Lower leg skin (tissue), 4 donors: ENCODE results near the gene COL18A1. TPM values are rescaled to one million over a fixed set of nuclear protein-coding genes. Genes with fewer than 3 reads are reported as not detected.

Experiments used
- DNase-seq, 2 donors: peaks; one replicate each; pipeline ENCODE4 v3.0.0-alpha.2; 2019; ENCODE audit warnings: low spot score in 2 of 2
- H3K4me3 ChIP-seq: fragments of 200-600 bp; sonication (generic); 2 replicates; pipeline ENCODE4 v1.5.1; 2017; ENCODE audit warnings: mild to moderate bottlenecking, low read depth; ENCODE audit not compliant: poor library complexity, severe bottlenecking
- POLR2A ChIP-seq, 2 donors: fragments of 450-650 bp; IDR thresholded peaks; one replicate each; pipeline ENCODE4 v1.6.1; 2016 to 2017; ENCODE audit warnings: antibody characterized with exemption in 2 of 2, mild to moderate bottlenecking in 1 of 2, moderate library complexity in 1 of 2
- WGBS, 2 donors: methylation state at CpG; one replicate each; pipeline ENCODE4 v1.1.5; 2018; 5-methylcytosine and 5-hydroxymethylcytosine counted together
- intact Hi-C: fragments of 100-400 bp; cut with DNase I; formaldehyde crosslinking; loops from one replicate; pipeline ENCODE4 v1.15.0; 2023; ENCODE audit warnings: low total_unique reads
- total RNA-seq, 4 donors: library from RNA; depleted of rRNA; stranded (reverse); fragments of >200 nt; gene quantifications; one replicate each; pipeline ENCODE4 v1.1.0, GENCODE V29; 2016
- TF ChIP-seq, protein P1 (sequence below), 3 donors: fragments of 450-650 bp; IDR thresholded peaks; one replicate each; pipeline ENCODE4 v1.5.1; 2016; ENCODE audit warnings: antibody characterized with exemption in 3 of 3, mild to moderate bottlenecking in 3 of 3, moderate library complexity in 2 of 3

Gene COL18A1
- total RNA-seq, 4 donors from 2014 or later: 63.3 to 126 (median 85.9) TPM

DNA sequence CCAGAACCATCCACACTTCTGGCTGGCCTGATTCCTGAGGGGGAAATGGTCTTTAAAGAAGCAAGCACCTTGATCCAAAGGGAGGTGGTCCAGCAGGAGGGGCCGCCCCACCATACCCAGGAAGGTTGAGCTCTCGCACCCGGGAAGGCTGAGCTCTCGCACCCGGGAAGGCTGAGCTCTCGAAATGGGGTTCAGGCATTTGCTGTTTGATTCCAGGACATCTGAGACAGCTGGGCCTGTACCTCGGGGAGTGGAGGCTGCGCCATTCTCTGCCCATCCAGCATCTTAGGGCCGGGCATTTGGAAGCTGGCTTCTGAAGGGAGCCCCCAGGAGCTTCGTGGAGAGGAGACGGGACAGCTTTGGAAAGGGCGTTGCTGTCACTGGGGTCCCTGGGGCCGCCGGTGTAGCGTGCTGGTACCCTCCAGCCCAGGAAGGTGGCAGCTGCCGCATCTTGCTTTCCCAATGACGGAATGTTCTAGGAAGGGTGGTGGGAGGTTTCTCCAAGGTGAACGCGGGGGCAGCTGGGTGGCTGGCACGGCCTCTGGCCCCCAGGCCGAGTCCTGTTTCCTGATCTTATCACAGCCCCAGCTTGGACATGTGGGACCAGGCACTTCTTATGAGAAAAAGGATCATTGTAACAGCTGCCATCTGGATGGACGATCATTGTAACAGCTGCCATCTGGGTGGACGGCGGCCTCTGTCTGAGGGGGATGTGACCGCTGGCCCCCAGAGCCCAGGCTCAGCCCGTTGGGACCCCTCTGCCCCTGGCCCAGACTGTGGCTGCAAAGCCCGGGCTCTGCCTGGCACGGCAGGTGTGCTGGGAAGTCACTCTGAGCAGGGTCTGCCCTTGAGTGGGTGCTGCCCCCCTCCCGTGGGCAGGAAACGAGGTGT is 61.6 kb downstream of the COL18A1 start:
- H3K4me3 ChIP-seq: no peak overlapping the region
- DNase-seq: no peak
- intact Hi-C loops: no loop called here
- WGBS, 2 donors: 83 to 88% methylated on average over 21 to 30 of the region's 30 CpGs
- no peak for TF ChIP-seq POLR2A (IDR thresholded peaks at IDR 0.05)
- TF ChIP-seq, protein P1, sequence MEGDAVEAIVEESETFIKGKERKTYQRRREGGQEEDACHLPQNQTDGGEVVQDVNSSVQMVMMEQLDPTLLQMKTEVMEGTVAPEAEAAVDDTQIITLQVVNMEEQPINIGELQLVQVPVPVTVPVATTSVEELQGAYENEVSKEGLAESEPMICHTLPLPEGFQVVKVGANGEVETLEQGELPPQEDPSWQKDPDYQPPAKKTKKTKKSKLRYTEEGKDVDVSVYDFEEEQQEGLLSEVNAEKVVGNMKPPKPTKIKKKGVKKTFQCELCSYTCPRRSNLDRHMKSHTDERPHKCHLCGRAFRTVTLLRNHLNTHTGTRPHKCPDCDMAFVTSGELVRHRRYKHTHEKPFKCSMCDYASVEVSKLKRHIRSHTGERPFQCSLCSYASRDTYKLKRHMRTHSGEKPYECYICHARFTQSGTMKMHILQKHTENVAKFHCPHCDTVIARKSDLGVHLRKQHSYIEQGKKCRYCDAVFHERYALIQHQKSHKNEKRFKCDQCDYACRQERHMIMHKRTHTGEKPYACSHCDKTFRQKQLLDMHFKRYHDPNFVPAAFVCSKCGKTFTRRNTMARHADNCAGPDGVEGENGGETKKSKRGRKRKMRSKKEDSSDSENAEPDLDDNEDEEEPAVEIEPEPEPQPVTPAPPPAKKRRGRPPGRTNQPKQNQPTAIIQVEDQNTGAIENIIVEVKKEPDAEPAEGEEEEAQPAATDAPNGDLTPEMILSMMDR (IDR thresholded peaks at IDR 0.05): no peak

DNA sequence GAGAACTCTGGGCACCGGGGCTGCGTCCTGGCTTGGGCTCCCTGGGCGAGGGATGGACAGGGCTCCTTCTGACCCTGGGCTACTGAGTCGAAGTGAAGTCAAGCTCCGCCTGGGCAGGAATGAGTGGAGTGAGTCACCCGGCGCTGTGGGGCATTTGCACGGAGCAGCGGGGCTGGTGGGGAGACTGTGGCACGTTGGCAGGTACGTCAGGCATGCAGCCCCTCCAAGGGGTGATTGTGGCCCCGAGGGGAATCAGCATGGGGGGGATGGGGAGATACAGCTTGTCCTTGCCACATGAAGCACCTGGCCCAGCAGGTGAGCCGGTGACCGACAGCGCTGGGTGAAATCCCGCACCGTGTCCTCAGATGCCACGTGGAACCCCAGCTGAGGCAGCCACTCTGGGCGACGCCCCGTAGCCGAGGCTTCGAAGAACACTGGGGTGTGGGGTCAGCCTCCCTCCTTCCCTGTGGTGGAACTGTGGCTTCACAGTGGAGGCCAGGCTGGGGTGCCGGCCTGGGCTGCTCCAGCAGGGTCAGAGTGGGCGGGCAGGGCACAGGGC is 62.3 kb downstream of the COL18A1 start:
- WGBS, 2 donors: 61 to 78% methylated on average over 23 to 25 of the region's 25 CpGs
- intact Hi-C loops: no loop called here
- TF ChIP-seq POLR2A (IDR thresholded peaks at IDR 0.05): no peak
- TF ChIP-seq, protein P1 (IDR thresholded peaks at IDR 0.05): no peak
- DNase-seq: no peak
- no peak overlapping the region for H3K4me3 ChIP-seq

DNA sequence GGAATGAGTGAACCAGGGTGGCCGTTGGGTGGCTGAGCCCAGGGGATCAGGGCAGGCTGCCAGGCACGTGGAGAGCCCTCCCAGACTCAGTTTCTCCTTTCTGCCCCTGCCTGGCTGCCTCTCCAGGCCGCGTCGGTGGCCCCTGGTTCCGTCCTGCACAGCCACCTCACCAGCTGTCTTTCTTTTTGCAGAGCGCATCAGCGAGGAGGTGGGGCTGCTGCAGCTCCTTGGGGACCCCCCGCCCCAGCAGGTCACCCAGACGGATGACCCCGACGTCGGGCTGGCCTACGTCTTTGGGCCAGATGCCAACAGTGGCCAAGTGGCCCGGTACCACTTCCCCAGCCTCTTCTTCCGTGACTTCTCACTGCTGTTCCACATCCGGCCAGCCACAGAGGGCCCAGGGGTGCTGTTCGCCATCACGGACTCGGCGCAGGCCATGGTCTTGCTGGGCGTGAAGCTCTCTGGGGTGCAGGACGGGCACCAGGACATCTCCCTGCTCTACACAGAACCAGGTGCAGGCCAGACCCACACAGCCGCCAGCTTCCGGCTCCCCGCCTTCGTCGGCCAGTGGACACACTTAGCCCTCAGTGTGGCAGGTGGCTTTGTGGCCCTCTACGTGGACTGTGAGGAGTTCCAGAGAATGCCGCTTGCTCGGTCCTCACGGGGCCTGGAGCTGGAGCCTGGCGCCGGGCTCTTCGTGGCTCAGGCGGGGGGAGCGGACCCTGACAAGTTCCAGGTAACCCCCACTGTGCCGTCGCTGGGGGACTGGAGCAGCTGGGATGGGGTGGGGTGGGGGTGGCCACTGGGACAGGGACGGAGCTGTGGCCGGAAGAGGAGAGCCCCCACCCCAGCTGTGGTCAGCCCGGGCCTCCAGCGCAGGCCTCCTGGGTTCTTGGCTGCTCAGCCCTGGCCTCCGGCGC is 63.3 kb downstream of the COL18A1 start:
- no peak for DNase-seq
- no peak overlapping the region for H3K4me3 ChIP-seq
- intact Hi-C loops: no loop called here
- TF ChIP-seq, protein P1 (IDR thresholded peaks at IDR 0.05): no peak
- no peak for TF ChIP-seq POLR2A (IDR thresholded peaks at IDR 0.05)
- WGBS, 2 donors: 88 to 89% methylated on average over 32 to 33 of the region's 45 CpGs

DNA sequence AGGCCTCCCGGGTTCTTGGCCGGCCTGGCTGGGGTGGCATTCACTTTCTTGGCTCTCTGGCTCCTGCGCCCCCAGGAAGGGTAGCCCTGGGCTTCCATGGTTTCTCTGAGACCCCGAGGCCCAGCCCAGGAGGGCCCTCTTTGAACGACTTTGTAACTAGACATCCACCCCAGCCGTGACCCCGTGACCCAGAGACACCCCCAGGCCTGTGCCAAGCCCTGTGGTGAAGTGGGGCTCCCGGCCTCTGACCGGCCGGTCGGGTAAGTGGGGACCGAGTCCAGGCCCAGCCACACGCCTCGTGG is 64.0 kb downstream of the COL18A1 start:
- no peak overlapping the region for H3K4me3 ChIP-seq
- TF ChIP-seq POLR2A (IDR thresholded peaks at IDR 0.05): no peak
- TF ChIP-seq, protein P1 (IDR thresholded peaks at IDR 0.05): no peak
- intact Hi-C loops: no loop called here
- DNase-seq: no peak
- 95 to 96% methylated on average over 11 to 14 of the region's 14 CpGs for WGBS, 2 donors

DNA sequence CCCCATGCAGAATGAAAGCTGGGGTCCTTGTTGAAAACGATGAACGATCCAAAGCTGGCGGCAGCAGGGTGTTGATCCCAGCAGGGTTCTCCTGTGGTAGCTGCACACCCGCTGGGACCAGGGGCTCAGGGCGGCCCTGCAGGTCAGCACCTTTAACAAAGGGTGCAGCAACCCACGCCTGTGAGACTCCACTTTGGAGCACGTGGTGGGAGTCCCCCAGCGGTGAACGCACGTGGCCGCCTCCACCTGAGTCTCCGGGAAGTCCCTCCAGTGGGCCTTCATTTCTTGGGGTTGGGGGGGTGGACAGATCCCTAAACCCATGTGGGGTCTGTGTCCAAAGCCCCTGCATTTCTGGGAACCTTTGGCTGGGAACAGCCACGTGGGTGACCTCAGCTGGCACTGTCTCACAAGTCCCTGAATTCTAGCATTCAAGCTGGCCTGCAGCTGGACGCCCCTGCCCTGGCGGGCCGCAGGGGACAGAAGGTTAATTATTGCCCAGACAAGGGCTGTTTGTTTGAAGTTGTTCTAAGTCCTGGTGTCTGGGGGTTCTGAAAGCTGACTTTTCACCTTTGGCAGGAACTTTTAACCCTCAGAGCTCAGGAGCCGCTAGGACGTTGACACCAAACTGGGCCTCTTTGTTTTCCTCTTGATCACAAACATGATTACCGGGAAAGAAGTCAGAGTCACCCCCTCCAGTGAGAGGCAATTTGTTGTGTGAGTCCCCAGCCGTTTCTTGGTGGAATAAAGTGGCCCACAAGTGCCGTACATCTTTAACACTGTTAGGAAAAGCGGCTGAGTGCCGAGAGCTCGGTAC is 64.5 kb downstream of the COL18A1 start:
- TF ChIP-seq, protein P1 (IDR thresholded peaks at IDR 0.05): peak in 1 of 3 donors; percentile 27
- TF ChIP-seq POLR2A (IDR thresholded peaks at IDR 0.05): no peak
- DNase-seq: no peak
- 88 to 91% methylated on average over 21 to 23 of the region's 24 CpGs for WGBS, 2 donors
- no peak overlapping the region for H3K4me3 ChIP-seq
- intact Hi-C loops: no loop called here
